Gastroesophageal sphincter (tissue), 4 donors: ENCODE data around the gene TNIP2. TPM values are rescaled to one million over a fixed set of nuclear protein-coding genes. Genes with fewer than 3 reads are reported as not detected.

Experiments used
- ATAC-seq: fragments of 150-250 bp; one replicate; pipeline ENCODE4 v1.9.1; 2016; ENCODE audit warnings: mild to moderate bottlenecking, moderate library complexity
- H3K27ac ChIP-seq, 4 donors: fragments of 200-600 bp; sonication (generic) in 3 of 4; 1 replicate in 3 of 4; 2 replicates in 1 of 4; pipeline ENCODE4 v1.5.1; 2016 to 2019
- H3K27me3 ChIP-seq: fragments of 200-600 bp; sonication (generic); one replicate; pipeline ENCODE4 v1.5.1; 2019
- H3K36me3 ChIP-seq, 2 donors: fragments of 200-600 bp; sonication (generic); one replicate each; pipeline ENCODE4 v1.5.1; 2019; ENCODE audit warnings: control low read depth in 1 of 2
- H3K4me1 ChIP-seq, 3 donors: fragments of 200-600 bp; sonication (generic); 1 replicate in 2 of 3; 2 replicates in 1 of 3; pipeline ENCODE4 v1.5.1; 2016 to 2019; ENCODE audit warnings: control low read depth in 2 of 3
- H3K4me3 ChIP-seq, 2 donors: fragments of 200-600 bp; sonication (generic); one replicate each; pipeline ENCODE4 v1.5.1; 2019; ENCODE audit warnings: mild to moderate bottlenecking in 1 of 2, moderate library complexity in 1 of 2
- H3K9me3 ChIP-seq, 3 donors: fragments of 200-600 bp; sonication (generic); one replicate each; pipeline ENCODE4 v1.5.1; 2017 to 2019; ENCODE audit warnings: control low read depth in 2 of 3
- EP300 ChIP-seq: sonication (generic); formaldehyde crosslinking; IDR thresholded peaks from one replicate; pipeline ENCODE4 v1.6.1; 2017; ENCODE audit warnings: antibody characterized with exemption, mild to moderate bottlenecking
- POLR2A ChIP-seq, 2 donors: fragments of 450-650 bp; IDR thresholded peaks; one replicate each; pipeline ENCODE4 v1.6.1; 2017; ENCODE audit warnings: antibody characterized with exemption in 2 of 2, mild to moderate bottlenecking in 2 of 2, moderate library complexity in 1 of 2
- POLR2AphosphoS5 ChIP-seq: sonication (generic); formaldehyde crosslinking; IDR thresholded peaks from one replicate; pipeline ENCODE4 v1.6.1; 2017; ENCODE audit warnings: antibody characterized with exemption
- WGBS, 2 donors: methylation state at CpG; one replicate each; pipeline ENCODE4 v1.1.5; 2018; ENCODE audit warnings: low coverage in 1 of 2; 5-methylcytosine and 5-hydroxymethylcytosine counted together
- total RNA-seq, 4 donors: library from RNA; depleted of rRNA; stranded (reverse); fragments of >200 nt; gene quantifications; one replicate each; pipeline ENCODE4 v1.1.0, GENCODE V29; 2016
- TF ChIP-seq, protein P1 (sequence below), 4 experiments: fragments of 200-600 bp in 2 of 4; fragments of 450-650 bp in 2 of 4; sonication (generic) in 1 of 4; IDR thresholded peaks; one replicate each; pipeline ENCODE4 v1.5.1; 2017 to 2019; ENCODE audit warnings: antibody characterized with exemption in 4 of 4, mild to moderate bottlenecking in 2 of 4, moderate library complexity in 2 of 4

TNIP2 gene
- total RNA-seq, 4 donors from 2014 or later: 54.8 to 74.0 (median 70.4) TPM

DNA sequence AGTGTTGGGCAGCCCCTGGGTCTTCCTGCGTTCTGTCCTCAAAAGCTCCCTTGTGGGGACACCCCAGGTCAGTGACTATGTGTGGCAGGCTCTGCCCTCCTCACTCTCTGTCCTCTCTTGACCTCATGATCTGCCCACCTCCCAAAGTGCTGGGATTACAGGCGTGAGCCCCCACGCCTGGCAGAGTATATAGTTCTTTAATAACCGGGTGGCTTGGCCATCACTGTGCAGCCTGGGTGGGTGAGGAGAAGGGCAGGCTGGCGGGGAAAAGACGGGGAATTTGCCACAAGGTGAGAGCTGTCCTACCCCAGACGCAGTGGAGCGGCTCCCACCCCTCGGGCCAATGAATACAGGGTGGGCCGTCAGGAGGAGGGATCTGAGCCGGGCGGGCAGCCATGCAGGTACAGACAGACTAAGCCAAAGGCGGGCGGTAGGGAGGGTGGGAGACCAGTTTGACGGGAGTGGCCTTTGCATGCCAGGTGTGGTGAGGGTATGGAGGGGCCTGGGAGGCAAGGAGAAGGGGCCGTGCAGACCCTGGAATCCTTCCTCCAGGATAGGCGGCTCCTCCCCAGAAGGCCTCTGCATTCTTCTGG, 39.3 kb upstream of the TNIP2 start:
- WGBS, 2 donors: 77 to 93% methylated on average over 2 to 3 of the region's 17 CpGs
- peaks cover 0 to 91% (median 55%) of the 10 kb centered on the region in 3 donors for H3K4me1 ChIP-seq
- H3K27me3 ChIP-seq: no peaks in the 10 kb centered on the region
- peak overlapping the region in 3 of 4 donors; percentile 77 to 83 (median 80) for H3K27ac ChIP-seq
- no peak for ATAC-seq
- TF ChIP-seq POLR2AphosphoS5 (no peak), POLR2A (IDR thresholded peaks at IDR 0.05) (no peak)
- H3K9me3 ChIP-seq: no peaks in the 10 kb centered on the region
- H3K36me3 ChIP-seq: no peaks in the 10 kb centered on the region
- peak overlapping the region in 1 of 2 donors; percentile 82 for H3K4me3 ChIP-seq

DNA sequence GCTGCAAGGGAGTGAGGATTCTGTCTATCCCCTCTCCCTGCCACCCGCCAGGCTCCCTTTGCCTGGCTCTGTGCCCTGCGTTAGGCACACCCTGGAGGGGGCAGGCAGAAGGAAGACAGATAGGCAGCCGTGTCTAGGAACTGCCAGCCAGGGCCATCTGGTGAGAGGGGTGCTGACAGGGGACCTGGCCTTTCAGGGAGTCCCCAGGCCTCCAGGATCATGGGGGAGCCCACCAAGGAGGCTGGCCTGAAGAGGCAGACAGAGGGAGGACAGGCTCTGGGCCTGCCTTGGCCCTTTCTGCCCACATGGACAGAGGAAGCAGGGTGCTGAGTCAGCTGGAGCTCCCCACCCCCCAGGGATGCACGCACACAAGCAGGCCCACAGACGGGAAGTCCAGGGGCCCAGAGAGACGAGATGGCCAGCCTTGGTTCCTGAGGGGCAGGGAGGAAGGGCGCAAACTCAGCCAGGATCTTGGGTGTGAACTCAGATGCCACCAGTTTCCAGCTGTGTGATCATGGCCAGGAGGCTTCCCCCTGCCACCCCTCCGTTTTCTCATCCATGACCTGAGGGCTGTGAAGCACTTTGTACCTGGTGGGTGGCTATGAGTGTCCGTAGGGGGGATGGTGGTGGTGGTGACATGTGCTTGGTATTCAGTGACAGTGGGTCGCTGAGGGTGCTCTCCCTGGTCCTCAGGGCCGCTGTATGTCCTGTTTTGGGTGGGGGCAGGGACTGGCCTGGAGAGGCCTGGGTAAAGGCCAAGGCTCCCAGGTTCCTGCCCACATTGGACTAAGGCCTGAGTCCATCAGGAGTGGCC, 38.6 kb upstream of the TNIP2 start:
- H3K4me3 ChIP-seq: peak overlapping the region in 1 of 2 donors; percentile 82
- ATAC-seq: no peak
- 60% methylated on average over 1 of the region's 11 CpGs; no CpG with 5 or more reads in 1 of the 2 donors for WGBS, 2 donors
- H3K27me3 ChIP-seq: no peaks in the 10 kb centered on the region
- no peak for TF ChIP-seq EP300
- TF ChIP-seq POLR2A (IDR thresholded peaks at IDR 0.05): no peak
- TF ChIP-seq, protein P1, sequence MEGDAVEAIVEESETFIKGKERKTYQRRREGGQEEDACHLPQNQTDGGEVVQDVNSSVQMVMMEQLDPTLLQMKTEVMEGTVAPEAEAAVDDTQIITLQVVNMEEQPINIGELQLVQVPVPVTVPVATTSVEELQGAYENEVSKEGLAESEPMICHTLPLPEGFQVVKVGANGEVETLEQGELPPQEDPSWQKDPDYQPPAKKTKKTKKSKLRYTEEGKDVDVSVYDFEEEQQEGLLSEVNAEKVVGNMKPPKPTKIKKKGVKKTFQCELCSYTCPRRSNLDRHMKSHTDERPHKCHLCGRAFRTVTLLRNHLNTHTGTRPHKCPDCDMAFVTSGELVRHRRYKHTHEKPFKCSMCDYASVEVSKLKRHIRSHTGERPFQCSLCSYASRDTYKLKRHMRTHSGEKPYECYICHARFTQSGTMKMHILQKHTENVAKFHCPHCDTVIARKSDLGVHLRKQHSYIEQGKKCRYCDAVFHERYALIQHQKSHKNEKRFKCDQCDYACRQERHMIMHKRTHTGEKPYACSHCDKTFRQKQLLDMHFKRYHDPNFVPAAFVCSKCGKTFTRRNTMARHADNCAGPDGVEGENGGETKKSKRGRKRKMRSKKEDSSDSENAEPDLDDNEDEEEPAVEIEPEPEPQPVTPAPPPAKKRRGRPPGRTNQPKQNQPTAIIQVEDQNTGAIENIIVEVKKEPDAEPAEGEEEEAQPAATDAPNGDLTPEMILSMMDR (IDR thresholded peaks at IDR 0.05): no peak
- no peak for TF ChIP-seq POLR2AphosphoS5
- no peaks in the 10 kb centered on the region for H3K36me3 ChIP-seq
- peaks cover 0 to 84% (median 53%) of the 10 kb centered on the region in 3 donors for H3K4me1 ChIP-seq
- peak overlapping the region in 3 of 4 donors; percentile 77 to 83 (median 80) for H3K27ac ChIP-seq
- H3K9me3 ChIP-seq: no peaks in the 10 kb centered on the region

DNA sequence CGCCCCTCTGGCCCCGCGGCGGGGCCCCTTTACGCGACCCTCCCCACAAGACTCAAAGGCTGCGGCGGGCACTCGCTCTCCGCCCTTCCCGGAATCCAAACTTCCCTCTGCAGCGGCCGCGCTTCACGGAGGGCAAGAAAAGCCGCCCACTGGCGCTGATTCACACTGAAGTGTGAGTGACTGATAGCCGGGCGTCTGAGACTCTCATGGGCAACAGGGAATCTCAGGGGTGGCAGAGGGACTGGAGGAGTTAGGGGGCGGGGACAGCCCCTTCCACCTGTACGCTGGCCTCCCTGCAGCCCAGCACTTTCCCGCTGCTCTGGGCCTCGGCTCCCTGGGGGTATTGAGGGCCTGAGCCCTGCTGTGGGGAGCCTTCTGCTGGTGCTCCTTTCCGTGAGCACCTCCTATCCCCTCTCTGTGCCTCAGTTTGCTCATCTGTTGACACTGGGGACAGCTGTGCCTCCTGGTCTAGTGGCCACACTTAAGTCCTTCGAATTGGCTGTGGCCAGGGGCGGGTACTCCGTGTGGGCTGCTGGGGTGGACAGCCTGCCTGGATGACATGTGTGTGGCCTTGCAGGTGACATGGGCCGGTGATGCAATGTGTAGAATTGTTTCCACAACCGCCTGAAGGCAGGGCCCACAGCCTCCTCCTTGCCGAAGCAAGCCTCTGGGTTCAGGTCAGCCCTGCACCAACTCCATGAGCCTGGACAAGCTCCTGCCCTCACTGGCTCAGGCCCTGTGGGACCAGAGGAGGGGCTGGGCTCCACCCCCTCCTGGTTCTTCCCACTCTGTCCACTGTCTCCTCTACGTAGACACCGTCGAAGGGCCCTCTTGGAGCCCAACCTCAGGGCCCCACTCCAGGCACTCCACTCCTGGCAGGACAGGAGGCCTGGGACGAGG, 37.7 kb upstream of the TNIP2 start:
- Histone ChIP-seq H3K36me3 (no peaks in the 10 kb centered on the region), H3K4me1 (peaks cover 0 to 76% (median 49%) of the 10 kb centered on the region in 3 donors), H3K27me3 (no peaks in the 10 kb centered on the region), H3K9me3 (no peaks in the 10 kb centered on the region), H3K27ac (peak overlapping the region in 3 of 4 donors; percentile 77 to 83 (median 80)), H3K4me3 (peak overlapping the region; percentile 47 to 82)
- TF ChIP-seq, protein P1 (IDR thresholded peaks at IDR 0.05): no peak
- TF ChIP-seq POLR2A (IDR thresholded peaks at IDR 0.05) (no peak), POLR2AphosphoS5 (no peak), EP300 (no peak)
- 50 to 80% methylated on average over 2 to 4 of the region's 34 CpGs for WGBS, 2 donors
- peak; percentile 8 for ATAC-seq

DNA sequence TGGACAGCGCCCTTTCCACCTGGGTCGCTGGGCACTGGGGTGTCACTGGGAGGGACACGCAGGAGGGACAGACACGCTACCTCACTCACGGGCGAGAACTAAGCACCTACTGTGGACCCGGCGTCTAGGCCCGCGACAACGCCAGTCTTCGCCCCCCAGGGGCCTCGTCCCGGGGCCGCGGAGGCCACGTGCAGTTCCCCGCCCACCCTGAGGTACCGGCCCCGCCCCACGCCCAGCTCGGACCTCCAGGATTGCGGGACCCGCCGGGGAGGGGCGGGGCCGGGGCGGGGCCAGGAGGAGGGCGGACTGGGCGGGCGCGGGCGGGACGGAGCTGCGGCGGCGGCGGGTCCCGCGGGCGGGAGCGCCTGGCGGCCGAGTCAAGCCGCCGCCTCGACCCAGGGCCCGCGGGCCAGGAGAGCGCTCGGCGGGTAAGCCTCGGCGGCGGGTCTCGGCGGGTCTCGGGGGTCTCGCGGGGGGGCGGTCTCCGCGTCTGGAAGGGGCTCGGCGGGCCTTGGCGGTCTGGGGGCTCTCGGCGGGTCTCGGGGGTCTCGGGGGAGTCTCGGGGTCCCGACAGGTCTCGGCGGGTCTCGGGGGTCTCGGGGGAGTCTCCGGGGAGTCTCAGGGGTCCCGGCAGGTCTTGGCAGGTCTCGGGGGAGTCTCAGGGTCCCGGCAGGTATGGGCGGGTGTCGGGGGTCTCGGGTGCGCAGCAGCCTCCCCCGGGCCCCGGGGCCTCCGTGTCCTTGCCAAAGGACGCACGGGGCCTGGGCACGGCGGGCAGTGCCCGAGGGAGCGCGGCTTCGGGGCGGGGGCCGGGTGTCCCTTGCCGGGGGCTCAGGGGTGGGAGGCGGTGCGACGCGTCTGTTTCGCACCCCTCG, 36.8 kb upstream of the TNIP2 start, which contains the start of gene SH3BP2:
Gene SH3BP2, plus strand, starts transcription at position 375 of the 875 bp plus-strand sequence. CDS start 27,533 bp downstream, outside the sequence.
- TF ChIP-seq POLR2AphosphoS5 (no peak), POLR2A (IDR thresholded peaks at IDR 0.05) (peak in 1 of 2 donors; percentile 19), EP300 (no peak)
- TF ChIP-seq, protein P1 (IDR thresholded peaks at IDR 0.05): peak in 1 of 4 experiments; percentile 10
- peaks cover 0 to 75% (median 45%) of the 10 kb centered on the region in 3 donors for H3K4me1 ChIP-seq
- H3K4me3 ChIP-seq: peak within 1 kb of the TSS; percentile 47 to 82
- H3K27me3 ChIP-seq: no peaks in the 10 kb centered on the region
- ATAC-seq: peak; percentile 83
- H3K27ac ChIP-seq: peak within 1 kb of the TSS in 3 of 4 donors; percentile 77 to 83 (median 80)
- WGBS, 2 donors: no CpG with 5 or more reads among the region's 104 CpGs
- no peaks in the 10 kb centered on the region for H3K9me3 ChIP-seq
- no peaks in the 10 kb centered on the region for H3K36me3 ChIP-seq
